ENCODE data around the gene ADRA2B. TPM values are rescaled to one million over a fixed set of nuclear protein-coding genes. Genes with fewer than 3 reads are reported as not detected.

Gene ADRA2B
- total RNA-seq, 1 experiment from 2014 or later, result not detected

DNA sequence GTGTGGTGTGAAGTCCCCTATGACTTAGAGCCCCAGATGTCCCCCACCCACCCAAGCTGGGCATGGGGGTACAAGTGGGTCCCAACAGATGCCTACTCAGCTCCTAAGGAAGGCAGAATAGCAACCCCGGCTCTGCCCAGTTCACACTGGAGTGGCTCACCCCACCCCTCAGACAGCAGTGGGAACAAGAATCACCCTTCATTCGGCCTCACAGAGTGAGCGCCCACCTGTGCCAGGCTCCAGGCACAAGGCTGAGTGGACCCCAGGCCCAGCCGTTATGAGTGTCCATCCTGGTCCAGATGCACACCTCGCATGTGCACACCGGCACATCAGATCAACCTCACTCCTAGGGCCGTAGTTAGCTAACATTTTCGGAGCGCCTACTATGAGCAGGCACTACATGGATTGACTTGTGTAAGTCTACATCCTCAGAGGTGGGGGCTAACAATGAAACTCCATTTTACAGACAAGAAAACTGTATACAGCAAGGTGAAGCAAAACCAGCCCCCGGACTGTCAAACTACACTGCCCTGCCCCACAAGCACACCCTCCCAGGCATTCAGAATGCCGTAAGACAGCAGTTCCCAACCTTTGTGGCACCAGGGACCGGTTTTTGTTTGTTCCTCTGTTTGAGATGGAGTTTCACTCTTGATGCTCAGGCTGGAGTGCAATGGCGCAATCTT lies 24.7 kb upstream of the ADRA2B start:
- no peak for DNase-seq (ENCODE audit: low read depth)
- in situ Hi-C loops (cut with HindIII; ENCODE audit: low pct_unique_long_range_greater_than_20kb, low sequenced_read_pairs), result no loop called here

DNA sequence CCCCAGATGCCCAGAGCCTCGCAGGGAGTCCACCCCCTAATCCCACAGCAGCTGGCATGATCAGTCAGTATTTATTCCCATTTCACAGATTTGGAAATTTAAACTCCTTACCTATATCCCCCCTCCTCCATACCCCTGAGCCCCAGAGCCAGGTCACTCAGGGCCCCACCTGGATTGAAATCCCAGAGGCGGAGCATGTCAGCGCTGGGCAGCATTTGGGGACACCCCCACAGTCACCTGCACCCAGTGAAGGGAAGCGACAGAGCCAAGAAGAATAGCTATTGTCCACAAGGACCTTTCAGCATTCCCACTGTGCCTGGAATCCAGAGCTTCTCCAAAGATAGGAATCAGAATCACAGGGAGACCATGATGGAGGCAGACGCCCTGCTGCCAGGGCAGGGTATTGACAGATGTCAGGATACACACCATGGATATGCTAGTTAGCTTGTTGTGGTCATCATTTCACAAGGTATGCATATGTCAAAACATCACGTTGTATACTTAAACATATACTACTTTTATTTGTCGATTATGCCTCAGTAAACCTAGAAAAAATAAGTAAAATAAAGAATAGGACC lies 22.9 kb upstream of the ADRA2B start:
- no peak for DNase-seq (ENCODE audit: low read depth)
- in situ Hi-C loops (cut with HindIII; ENCODE audit: low pct_unique_long_range_greater_than_20kb, low sequenced_read_pairs), result no loop called here

DNA sequence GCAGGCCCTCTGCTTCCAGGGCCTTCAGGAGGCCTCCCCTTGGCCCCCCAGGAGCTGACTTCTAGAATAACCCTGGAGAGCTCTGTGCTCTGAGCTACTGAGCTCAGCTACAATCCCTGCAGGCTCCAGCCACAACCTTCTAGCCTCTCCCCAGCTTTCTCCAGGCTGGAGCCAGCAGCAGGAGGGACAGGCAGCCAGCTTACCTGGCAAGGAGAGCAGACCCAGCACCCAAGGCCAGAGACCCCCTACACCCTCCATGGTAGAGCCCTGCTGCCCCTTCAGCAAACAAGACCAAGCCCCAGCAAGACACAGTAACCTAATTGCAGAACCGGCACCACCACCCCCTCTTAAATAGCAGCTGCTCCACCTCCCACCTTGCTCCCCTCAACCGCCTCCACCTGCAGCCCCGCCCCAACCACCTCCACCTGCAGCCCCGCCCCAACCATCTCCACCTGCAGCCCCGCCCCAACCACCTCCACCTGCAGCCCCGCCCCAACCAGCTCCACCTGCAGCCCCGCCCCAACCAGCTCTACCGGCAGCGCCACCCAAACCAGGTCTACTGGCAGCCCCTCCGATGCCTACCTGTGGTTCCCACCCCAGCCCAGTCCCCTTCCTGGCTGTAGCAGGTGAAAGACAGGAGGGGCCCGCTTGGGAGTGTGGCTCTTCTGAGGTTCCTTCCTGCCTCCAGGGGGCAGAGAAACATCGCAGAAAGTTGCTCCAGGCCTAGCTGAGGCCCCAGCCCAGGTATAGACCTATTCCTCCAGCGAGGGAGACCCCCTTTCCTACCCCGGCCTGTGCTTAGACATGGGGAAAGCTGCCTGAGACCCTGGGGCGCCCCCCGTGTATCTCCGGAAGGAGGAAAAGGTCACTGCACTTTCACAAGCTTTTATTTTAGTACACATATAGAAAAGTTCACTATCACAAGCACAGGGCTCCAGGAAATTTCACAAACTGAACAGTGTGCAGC lies 22.1 kb upstream of the ADRA2B start, which contains the start of gene ASTL:
ASTL (minus strand) TSS at position 324 of the 967 bp plus-strand sequence; CDS start at position 258, 66 bp downstream.
- in situ Hi-C loops (cut with HindIII; ENCODE audit: low pct_unique_long_range_greater_than_20kb, low sequenced_read_pairs), result no loop called here
- DNase-seq (ENCODE audit: low read depth), result no peak

DNA sequence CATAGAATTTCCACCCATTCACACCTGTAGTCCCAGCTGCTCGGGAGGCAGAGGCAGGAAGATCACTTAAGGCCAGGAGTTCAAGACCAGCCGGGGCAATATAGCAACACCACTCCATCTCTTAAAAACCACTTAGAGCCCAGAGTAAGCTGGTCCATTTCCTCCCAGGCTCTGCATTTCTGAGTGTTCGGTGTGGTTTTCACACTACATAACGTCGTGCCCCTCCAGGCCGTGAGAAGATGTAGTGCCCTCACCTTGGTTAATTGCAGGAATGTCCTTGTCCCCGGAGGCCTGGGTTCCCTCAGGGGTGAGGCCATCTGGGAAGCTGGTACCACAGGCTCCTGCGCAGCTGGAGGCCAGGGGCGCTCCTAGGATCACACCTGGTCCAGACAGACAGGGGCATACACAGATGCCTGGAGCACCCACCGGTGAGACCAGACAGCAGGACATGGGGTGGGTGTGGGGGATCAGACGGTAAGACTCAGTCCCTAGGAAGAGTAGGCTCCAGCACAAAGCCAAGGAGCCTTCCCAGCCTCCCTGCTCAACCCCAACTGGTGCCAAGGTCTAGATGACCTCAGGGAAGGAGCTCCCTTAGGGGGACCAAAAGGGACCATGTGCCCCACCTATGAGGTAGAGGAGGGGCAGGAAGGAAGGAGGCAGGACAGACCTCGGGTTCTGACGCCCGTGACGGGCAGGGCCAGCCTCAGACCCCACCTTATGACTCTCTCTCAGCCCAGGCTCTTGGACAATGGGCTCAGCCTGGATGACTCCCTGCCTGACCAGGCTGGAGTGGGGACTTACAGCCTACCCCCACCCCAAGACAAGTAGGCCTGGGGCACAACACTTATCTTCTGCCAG lies 21.2 kb upstream of the ADRA2B start:
- no peak for DNase-seq (ENCODE audit: low read depth)
- in situ Hi-C loops (cut with HindIII; ENCODE audit: low pct_unique_long_range_greater_than_20kb, low sequenced_read_pairs), result no loop called here

DNA sequence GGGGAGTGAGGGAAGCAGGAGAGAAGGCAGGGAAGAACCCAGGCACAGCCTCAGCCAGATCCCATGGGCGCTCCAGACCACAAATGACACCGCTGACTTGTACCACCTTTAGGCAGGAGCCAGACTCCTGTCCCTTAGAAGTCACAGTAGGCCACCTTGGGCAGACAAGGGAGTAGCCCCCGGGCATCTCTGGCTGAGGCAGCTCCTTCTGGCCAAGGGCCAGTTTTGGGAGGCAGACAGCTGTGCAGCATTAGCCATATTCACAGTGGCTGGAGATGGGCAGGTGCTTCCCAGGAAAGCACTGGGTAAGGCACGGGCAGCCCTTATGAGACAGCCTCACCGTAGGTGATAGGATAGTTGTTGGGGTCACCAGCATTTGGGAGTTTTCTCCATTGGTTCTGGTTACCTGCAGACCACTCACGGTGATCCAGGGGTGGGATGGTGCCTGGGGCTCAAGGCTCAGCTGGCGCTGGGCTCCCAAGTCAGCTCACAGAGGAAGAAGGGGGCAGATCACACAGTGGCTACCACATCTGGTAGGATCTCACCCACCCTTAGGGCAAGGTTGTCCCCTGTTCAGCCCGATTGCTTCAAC lies 19.9 kb upstream of the ADRA2B start:
- in situ Hi-C loops (cut with HindIII; ENCODE audit: low pct_unique_long_range_greater_than_20kb, low sequenced_read_pairs), result no loop called here

DNA sequence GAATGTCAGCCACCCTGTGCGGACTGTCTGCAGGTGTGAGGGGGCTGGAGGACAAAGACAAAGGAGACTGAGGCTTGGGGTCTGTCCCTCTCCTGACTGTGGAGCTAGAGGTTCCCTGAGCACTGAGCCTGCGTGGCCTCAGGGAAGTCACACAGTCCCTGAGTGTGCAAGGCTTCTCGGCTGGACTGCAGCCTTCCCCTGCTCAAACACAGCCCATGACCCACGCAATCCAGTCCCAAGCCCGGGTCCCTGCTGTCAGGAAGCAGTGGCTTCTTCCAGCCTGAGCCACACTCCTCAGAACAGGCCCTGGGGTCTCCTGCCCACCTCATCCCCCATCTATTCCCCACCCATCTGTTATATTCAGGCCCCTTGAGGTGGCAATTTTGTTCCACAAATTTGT lies 19.2 kb upstream of the ADRA2B start:
- in situ Hi-C loops (cut with HindIII; ENCODE audit: low pct_unique_long_range_greater_than_20kb, low sequenced_read_pairs), result no loop called here
- no peak for DNase-seq (ENCODE audit: low read depth)

More for the DNA sequence above, 19.9 kb upstream of the ADRA2B start:
- DNase-seq (ENCODE audit: low read depth), result no peak

DNA sequence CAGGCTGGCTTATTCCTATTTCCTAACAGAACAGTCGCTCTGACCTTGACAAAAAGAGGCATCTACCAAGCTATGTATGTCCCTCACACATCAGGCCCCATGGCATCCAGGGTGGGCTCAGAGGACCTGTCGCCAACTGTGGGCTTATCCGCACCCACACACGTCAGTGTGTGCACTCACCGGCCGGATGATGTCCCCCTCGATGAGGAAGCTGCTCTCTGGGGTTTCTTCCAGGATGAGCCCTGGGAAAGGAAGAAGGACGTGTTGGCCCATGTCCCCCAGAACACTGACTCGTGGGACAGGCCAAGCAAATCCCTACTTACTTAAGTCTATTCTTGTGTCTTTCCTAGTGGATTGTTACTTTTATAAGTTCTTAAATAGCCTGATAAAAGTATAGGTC lies 18.8 kb upstream of the ADRA2B start:
- in situ Hi-C loops (cut with HindIII; ENCODE audit: low pct_unique_long_range_greater_than_20kb, low sequenced_read_pairs), result no loop called here

DNA sequence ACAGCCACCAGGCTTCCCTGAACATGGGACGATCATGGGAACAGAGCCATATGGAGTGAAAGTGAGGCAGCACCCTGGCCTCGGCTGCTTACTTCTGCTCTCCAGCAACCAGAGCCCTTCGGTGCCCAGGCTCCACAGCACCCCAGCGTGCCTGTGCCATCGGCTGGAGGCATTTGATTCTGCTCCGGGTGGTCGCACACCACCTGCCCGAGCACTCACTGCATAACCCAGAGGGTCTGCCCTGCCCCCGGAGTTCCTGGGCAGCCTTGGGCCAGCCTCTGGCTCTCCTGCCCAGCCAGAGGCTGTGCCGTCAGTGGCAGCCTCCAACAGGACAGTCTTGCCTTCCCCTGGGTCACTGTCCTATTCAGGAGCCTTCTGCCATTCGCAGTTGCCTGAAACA lies 18.1 kb upstream of the ADRA2B start:
- in situ Hi-C loops (cut with HindIII; ENCODE audit: low pct_unique_long_range_greater_than_20kb, low sequenced_read_pairs), result no loop called here
- DNase-seq (ENCODE audit: low read depth), result no peak

More for the DNA sequence above, 18.8 kb upstream of the ADRA2B start:
- DNase-seq (ENCODE audit: low read depth), result no peak

DNA sequence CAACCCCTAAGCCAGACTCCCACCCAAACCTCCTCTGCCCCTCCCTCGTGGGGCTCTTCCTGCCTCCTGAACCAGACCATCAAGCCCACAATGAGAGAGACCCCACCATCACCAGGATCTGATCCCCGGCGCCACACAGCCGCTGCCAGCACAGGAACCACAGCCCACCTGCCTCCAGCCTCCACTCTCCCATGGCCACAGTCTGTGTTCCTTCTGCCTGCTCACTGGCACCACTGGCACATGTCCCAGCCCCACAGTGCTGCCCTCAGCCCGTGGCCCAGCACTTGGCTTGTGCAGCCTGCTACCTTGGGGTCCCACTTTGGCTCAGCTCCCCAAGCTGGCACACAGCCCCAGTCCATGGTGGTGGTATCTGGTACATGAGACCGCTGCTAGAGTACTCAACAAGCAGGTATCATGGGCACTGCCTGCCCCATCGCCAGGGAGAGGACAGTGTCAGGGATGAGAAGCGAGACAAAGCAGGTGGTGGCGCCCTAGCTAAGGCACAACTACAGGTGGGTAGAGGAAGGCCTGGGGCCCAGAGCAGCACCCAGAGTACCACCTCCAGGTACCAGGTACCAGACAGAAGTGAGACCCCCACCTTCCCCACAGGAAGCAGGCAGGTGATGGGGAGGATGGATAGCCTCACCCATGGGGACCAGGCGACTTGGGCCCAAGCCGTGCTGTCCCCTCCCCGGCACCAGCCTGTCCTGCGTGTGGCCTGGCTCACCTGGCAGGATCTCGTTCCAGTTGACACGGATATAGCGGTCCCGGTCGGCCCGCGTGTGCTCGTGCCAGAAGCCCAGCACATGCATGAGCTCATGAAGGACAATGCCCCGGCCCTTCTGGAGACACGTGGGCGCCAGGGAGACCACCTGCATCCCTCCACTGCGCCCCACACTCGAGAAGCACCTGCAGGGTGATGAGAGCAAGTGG lies 15.7 kb upstream of the ADRA2B start:
- in situ Hi-C loops (cut with HindIII; ENCODE audit: low pct_unique_long_range_greater_than_20kb, low sequenced_read_pairs), result no loop called here
- no peak for DNase-seq (ENCODE audit: low read depth)

DNA sequence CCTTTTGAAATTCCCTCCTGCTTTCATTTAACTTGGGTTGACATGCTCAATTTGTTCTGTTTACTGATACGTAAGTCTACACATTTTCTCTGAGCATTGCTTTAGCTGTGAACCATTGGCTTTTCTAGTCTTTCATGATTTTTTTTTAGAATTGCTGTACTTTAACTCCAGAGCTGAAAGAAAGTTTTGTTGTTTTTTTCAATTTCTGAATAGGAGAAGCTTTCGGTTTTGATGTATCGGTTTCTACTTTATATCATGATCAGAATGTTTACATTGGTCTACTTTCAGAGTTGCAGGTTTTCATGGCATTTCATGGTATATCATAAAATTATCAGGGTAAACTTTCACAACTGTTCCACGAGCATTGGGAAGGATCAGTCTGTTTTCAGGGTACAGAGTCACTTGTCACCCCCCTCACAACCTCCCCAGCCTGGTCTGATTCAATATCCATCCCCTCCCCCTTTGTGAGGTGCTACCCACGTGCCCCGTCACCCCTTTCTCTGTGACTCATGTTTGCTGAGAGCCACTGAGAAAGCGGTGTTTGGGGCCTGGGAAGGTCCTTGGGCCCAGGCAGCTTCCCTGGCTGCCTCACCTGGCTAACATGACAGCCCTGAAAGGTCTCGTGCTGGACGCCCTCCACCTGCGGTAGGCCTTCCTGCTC lies 14.9 kb upstream of the ADRA2B start:
- no peak for DNase-seq (ENCODE audit: low read depth)
- in situ Hi-C loops (cut with HindIII; ENCODE audit: low pct_unique_long_range_greater_than_20kb, low sequenced_read_pairs), result no loop called here

DNA sequence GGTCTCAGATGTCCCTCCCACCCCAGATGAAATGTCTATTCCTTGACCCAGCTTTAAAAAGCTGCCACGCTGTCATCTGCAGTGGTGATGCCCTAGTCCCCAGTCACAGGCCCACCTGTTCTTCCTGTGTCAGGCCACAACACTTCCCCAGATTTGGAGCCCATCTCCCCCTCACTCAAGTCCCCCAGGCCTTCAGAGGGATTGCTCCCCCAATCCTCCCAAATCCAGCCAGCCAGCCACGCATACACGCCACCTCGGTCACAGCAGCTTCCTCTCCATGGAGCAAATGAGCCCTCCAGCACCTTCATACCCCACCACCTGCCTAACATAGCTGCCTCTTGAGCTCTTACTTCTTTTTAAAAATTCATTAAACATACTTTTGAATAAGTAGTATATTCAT lies 14.1 kb upstream of the ADRA2B start:
- in situ Hi-C loops (cut with HindIII; ENCODE audit: low pct_unique_long_range_greater_than_20kb, low sequenced_read_pairs), result no loop called here
- no peak for DNase-seq (ENCODE audit: low read depth)

DNA sequence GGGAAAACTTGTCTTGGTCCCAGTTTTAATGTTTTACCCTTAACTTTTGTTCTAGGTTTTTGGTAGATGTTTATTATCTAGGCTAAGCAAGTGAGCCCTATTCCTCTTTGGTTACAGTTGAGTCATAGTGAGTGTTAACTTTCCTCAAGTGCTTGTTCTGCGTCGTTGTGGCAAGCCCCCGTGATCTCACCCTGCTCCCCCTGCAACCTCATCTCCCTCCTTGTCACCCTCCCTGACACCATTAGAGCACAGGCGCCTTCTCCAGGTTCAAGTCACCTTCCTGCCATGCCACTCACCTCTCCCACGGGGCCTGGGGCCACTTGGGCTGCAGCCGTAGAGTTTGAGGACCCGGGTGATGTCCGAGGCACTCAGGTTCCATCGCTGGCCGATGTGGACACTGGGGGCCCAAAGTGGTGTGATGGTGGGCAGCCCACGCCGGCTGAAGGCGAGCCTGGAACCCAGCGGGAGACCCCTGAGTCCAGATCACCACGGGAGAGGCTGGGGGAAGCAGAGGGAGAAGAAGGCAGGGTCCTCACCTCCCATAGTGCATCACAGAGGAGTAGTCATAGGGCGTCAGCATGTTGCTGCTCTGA lies 13.3 kb upstream of the ADRA2B start:
- in situ Hi-C loops (cut with HindIII; ENCODE audit: low pct_unique_long_range_greater_than_20kb, low sequenced_read_pairs), result no loop called here
- no peak for DNase-seq (ENCODE audit: low read depth)

DNA sequence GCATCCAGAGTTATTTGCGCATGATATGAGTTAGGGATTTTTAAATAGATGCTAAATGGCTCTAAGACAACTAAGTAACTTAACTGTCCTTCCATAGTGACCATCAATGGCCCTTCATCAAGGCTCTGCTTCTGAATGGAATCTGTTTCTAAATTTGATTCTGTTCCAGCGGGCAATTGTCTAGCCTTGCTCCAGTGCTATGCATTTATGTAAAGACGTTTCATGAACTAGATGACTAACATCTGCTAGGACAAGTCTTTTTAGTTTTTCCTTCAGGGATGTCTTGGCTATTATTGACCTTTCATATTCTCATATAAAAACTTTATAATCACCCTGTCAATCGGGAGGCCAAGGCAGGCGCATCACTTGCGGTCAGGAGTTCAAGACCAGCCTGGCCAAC lies 12.1 kb upstream of the ADRA2B start:
- no peak for DNase-seq (ENCODE audit: low read depth)
- in situ Hi-C loops (cut with HindIII; ENCODE audit: low pct_unique_long_range_greater_than_20kb, low sequenced_read_pairs), result no loop called here

DNA sequence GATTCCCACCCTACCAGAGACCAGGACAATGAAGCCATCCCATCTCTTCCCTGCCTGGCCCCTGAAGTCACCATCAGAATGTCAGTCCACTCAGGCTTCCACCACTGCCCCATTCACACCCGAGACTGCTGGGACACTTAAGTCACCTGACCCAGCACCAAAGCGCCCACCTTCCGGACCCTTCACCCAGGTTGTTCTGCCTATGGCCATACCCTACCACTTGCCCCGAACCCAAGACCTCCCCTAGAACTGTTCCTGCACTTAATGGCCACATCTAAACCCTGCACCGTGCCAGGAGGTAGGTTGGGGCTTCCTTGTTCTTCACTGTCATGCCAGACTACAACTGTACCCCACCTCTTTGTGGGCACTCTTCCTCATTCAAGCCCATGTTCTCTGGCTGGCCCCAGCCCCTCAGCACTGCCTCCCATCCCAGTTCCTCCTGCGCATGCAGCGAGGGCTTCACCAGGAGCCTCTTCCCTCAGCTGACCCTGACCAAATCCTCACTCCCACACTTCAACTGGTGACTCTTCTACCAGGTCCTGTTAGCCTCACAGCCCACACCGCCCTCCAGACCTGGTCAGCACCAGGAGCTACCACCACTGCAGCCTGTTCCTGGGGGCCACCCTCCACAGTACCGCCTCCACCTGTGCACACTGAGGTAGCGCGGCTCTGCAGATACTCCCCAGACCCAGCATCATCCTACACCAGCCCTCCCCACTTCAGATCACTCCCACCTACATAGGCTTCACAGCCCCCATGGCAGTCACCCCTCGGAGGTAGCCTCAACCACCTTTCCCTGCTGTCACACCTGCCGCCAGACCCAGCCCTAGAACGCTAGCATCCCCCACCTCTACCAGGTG lies 8.3 kb upstream of the ADRA2B start:
- in situ Hi-C loops (cut with HindIII; ENCODE audit: low pct_unique_long_range_greater_than_20kb, low sequenced_read_pairs), result no loop called here
- DNase-seq (ENCODE audit: low read depth), result no peak

DNA sequence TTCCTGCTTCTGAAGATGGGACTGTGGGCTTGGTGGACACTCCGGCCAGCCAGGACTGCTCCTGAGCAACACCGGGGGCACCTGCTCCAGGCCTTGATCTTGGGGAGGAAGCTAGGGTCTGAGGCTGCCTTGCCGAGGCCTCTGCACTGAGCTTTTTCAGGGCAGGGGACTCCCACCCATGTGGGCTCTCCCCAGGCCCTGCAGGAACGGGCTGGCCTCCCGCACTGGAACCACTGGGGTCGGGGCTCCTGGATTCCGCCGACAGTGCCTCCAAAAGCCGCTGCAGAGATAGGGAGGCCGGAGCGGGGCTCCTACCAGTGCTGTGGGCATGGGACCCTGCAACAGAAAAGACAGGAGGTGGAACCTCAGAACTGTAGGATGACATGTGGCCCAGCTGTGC lies 7.6 kb upstream of the ADRA2B start:
- in situ Hi-C loops (cut with HindIII; ENCODE audit: low pct_unique_long_range_greater_than_20kb, low sequenced_read_pairs), result no loop called here
- DNase-seq (ENCODE audit: low read depth), result no peak
